Thyroid gland (tissue), 4 donors: ENCODE data around the gene MARK3. TPM values are rescaled to one million over a fixed set of nuclear protein-coding genes. Genes with fewer than 3 reads are reported as not detected.

ENCODE experiments used
- DNase-seq, 2 donors: peaks; one replicate each; pipeline ENCODE4 v3.0.0-alpha.2; 2019
- H3K27ac ChIP-seq, 3 donors: fragments of 200-600 bp; sonication (generic); 1 replicate in 2 of 3; 2 replicates in 1 of 3; pipeline ENCODE4 v1.5.1; 2016 to 2019; ENCODE audit warnings: mild to moderate bottlenecking in 1 of 3, moderate library complexity in 1 of 3
- H3K27me3 ChIP-seq: fragments of 200-600 bp; sonication (generic); one replicate; pipeline ENCODE4 v1.5.1; 2019
- H3K36me3 ChIP-seq, 2 donors: fragments of 200-600 bp; sonication (generic); one replicate each; pipeline ENCODE4 v1.5.1; 2016 to 2019
- H3K4me1 ChIP-seq, 2 donors: fragments of 200-600 bp; sonication (generic); one replicate each; pipeline ENCODE4 v1.5.1; 2017 to 2019
- H3K4me3 ChIP-seq, 3 donors: fragments of 200-600 bp; sonication (generic); replicated peaks in 1 of 3; 1 replicate in 2 of 3; 2 replicates in 1 of 3; pipeline ENCODE4 v1.5.1; 2016; ENCODE audit warnings: mild to moderate bottlenecking in 1 of 3
- H3K9me3 ChIP-seq: fragments of 200-600 bp; sonication (generic); one replicate; pipeline ENCODE4 v1.5.1; 2017
- POLR2A ChIP-seq, 2 donors: fragments of 450-650 bp; IDR thresholded peaks; one replicate each; pipeline ENCODE4 v1.6.1; 2017; ENCODE audit warnings: antibody characterized with exemption in 2 of 2, mild to moderate bottlenecking in 2 of 2, moderate library complexity in 1 of 2
- WGBS, 2 donors: methylation state at CpG; one replicate each; pipeline ENCODE4 v1.1.5; 2017; 5-methylcytosine and 5-hydroxymethylcytosine counted together
- intact Hi-C: fragments of 100-400 bp; cut with DNase I; formaldehyde crosslinking; loops from one replicate; pipeline ENCODE4 v1.15.1; 2023
- total RNA-seq, 4 donors: library from RNA; depleted of rRNA; stranded (reverse); fragments of >200 nt; gene quantifications; one replicate each; pipeline ENCODE4 v1.2.3, GENCODE V29; 2016
- TF ChIP-seq, protein P1 (sequence below), 6 experiments: fragments of 200-600 bp in 3 of 6; fragments of 450-650 bp in 3 of 6; sonication (generic) in 3 of 6; IDR thresholded peaks; one replicate each; pipeline ENCODE4 v1.5.1; 2016 to 2019; ENCODE audit warnings: antibody characterized with exemption in 6 of 6, mild to moderate bottlenecking in 2 of 6, inconsistent platforms in 1 of 6, moderate library complexity in 1 of 6

Gene MARK3
- total RNA-seq, 4 donors from 2014 or later, result 105 to 164 (median 114) TPM

DNA sequence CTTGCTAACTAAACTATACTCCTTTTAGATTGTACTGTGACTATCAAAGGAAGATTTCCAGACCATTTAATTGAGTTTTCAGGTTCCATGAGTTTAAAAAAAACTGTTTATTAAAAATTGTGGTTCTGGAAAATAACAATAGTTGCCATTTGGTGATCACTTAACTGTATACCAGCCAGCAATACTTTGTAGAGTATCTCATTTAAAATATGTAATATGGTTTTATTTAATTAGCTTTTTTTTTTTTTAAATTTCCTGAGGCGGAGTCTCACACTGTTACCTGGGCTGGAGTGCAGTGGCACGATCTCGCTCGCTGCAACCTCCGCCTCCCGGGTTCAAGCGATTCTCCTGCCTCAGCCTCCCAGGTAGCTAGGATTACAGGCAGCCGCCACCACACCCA lies 7.4 kb downstream of the MARK3 start:
- intact Hi-C loops, result no loop called here
- Histone ChIP-seq H3K36me3 (no peaks in the 10 kb centered on the region), H3K27ac (peak overlapping the region in 2 of 3 donors; percentile 49 to 63), H3K9me3 (no peaks in the 10 kb centered on the region), H3K4me3 (no peak overlapping the region), H3K4me1 (peaks cover 67 to 71% of the 10 kb centered on the region in 2 donors), H3K27me3 (no peaks in the 10 kb centered on the region)
- no peak for DNase-seq
- 97 to 98% methylated on average over 8 of the region's 8 CpGs for WGBS, 2 donors
- TF ChIP-seq, protein P1, sequence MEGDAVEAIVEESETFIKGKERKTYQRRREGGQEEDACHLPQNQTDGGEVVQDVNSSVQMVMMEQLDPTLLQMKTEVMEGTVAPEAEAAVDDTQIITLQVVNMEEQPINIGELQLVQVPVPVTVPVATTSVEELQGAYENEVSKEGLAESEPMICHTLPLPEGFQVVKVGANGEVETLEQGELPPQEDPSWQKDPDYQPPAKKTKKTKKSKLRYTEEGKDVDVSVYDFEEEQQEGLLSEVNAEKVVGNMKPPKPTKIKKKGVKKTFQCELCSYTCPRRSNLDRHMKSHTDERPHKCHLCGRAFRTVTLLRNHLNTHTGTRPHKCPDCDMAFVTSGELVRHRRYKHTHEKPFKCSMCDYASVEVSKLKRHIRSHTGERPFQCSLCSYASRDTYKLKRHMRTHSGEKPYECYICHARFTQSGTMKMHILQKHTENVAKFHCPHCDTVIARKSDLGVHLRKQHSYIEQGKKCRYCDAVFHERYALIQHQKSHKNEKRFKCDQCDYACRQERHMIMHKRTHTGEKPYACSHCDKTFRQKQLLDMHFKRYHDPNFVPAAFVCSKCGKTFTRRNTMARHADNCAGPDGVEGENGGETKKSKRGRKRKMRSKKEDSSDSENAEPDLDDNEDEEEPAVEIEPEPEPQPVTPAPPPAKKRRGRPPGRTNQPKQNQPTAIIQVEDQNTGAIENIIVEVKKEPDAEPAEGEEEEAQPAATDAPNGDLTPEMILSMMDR (IDR thresholded peaks at IDR 0.05), result no peak
- no peak for TF ChIP-seq POLR2A (IDR thresholded peaks at IDR 0.05)

DNA sequence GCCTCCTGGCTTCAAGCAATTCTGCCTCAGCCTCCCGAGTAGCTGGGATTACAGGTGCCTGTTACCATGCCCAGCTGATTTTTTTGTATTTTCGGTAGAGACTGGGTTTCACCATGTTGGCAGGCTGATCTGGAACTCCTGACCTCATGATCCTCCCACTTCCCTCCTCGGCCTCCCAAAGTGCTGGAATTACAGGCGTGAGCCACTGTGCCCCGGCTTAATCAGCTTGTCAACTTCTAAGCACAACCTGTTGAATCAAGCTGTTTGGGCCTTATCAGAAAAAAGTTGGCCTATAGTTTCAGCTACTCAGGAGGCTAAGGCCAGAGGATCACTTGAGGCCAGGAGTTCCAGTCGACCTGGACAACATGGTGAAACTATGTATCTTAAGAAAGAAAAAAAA lies 7.9 kb downstream of the MARK3 start:
- Histone ChIP-seq H3K9me3 (no peaks in the 10 kb centered on the region), H3K27ac (peak overlapping the region in 2 of 3 donors; percentile 49 to 63), H3K4me1 (peaks cover 64 to 69% of the 10 kb centered on the region in 2 donors), H3K36me3 (no peaks in the 10 kb centered on the region), H3K4me3 (no peak overlapping the region), H3K27me3 (no peaks in the 10 kb centered on the region)
- intact Hi-C loops, result no loop called here
- DNase-seq, result no peak
- whole genome bisulfite sequencing, 2 donors, result 77 to 81% methylated on average over 6 of the region's 6 CpGs
- TF ChIP-seq, protein P1 (IDR thresholded peaks at IDR 0.05), result no peak
- TF ChIP-seq POLR2A (IDR thresholded peaks at IDR 0.05), result no peak

DNA sequence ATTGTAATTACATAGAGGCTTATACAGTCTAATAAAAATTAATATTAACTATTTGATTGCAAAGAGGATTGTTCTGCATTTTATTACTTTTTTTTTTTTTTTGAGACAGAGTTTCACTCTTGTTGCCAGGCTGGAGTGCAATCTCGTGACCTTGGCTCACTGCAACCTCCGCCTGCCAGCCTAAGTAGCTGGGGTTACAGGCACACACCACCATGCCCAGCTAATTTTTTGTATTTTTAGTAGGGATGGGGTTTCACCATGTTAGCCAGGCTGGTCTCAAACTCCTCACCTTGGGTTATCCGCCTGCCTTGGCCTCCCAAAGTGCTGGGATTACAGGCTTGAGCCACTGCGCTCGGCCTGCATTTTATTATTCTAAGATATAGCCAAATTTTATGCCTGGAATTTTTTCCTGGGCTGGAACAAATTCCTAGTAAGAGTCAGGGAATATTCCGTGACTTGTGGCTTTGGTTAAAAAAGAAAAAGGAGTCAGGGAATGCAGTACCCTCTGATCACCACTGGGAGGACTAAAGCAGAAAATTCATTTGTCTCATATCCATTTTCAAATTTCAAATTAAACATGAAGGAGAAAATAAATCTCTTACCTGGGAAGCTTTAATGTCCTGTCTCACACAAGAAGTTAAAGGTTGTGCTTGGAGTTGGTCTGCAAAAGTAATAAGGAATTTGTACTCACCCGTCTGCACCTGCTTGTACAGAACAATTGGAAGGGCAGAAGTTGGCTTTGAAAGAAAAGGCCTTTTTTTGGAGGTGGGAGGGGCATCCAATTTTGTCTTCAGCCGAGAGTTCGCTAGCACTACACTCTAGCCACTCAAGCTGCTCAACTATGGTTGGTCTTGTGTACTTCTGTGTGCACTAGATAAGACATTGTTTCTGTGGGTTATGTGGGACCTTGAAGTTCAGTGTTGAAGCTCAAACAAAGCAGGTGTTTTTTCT lies 8.7 kb downstream of the MARK3 start:
- Histone ChIP-seq H3K9me3 (no peaks in the 10 kb centered on the region), H3K27ac (peak overlapping the region in 2 of 3 donors; percentile 49 to 63), H3K36me3 (no peaks in the 10 kb centered on the region), H3K4me3 (no peak overlapping the region), H3K4me1 (peaks cover 66 to 67% of the 10 kb centered on the region in 2 donors), H3K27me3 (no peaks in the 10 kb centered on the region)
- TF ChIP-seq POLR2A (IDR thresholded peaks at IDR 0.05), result no peak
- TF ChIP-seq, protein P1 (IDR thresholded peaks at IDR 0.05), result peak; percentile 60 to 90 (median 74)
- peak; percentile 42 to 54 for DNase-seq
- intact Hi-C loops, result no loop called here
- WGBS, 2 donors, result 41 to 42% methylated on average over 9 of the region's 9 CpGs

DNA sequence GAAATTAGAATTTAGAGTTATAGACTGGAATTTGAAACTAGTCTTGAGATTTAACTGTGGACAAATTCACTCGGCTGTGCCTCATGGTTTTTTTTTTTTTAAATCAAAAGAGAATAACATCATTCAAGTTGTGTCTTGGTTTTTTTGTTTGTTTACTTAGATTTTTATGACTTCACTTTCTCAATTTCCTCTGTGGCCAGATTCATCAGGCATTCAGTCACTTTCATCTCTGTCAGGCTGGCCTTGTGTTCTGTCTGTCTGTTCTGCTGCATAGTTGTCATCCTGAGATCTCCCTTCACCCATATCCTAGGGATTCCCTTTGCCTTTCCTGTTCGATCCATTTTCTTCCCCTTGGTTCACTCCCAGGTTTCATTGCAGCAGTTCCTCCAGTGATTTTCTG lies 10.0 kb downstream of the MARK3 start:
- no peak overlapping the region for H3K4me3 ChIP-seq
- 51 to 65% methylated on average over 2 of the region's 2 CpGs for WGBS, 2 donors
- H3K4me1 ChIP-seq, result peaks cover 67 to 72% of the 10 kb centered on the region in 2 donors
- no peak for TF ChIP-seq POLR2A (IDR thresholded peaks at IDR 0.05)
- TF ChIP-seq, protein P1 (IDR thresholded peaks at IDR 0.05), result no peak
- no peak for DNase-seq
- intact Hi-C loops, result no loop called here
- H3K27me3 ChIP-seq, result no peaks in the 10 kb centered on the region
- no peaks in the 10 kb centered on the region for H3K9me3 ChIP-seq
- H3K27ac ChIP-seq, result peak overlapping the region in 2 of 3 donors; percentile 49 to 63
- no peaks in the 10 kb centered on the region for H3K36me3 ChIP-seq

DNA sequence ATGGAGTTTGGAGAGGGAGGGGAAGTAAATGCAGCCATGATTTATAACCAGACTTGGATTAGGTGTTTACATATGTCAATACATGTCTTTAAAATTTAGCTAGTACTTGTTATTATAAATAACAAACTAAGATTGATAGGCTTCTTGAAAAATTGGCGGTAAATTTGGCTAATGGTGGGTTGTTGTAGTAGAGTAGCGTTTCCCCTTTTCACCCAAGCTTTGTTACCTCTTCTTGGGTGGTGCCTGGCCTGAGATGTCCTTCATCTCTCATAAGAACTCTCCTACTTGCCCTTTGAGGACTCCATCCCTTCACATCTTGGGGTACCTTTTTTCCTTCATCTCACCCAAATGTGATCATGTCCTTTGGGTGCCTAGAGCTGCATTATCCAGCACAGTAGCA lies 11.2 kb downstream of the MARK3 start:
- intact Hi-C loops, result no loop called here
- no peaks in the 10 kb centered on the region for H3K9me3 ChIP-seq
- no peak for DNase-seq
- WGBS, 2 donors, result 93 to 95% methylated on average over 2 of the region's 2 CpGs
- peak overlapping the region in 2 of 3 donors; percentile 12 to 15 for H3K27ac ChIP-seq
- TF ChIP-seq, protein P1 (IDR thresholded peaks at IDR 0.05), result no peak
- no peak for TF ChIP-seq POLR2A (IDR thresholded peaks at IDR 0.05)
- H3K4me3 ChIP-seq, result no peak overlapping the region
- peaks cover 65 to 68% of the 10 kb centered on the region in 2 donors for H3K4me1 ChIP-seq
- H3K36me3 ChIP-seq, result no peaks in the 10 kb centered on the region
- H3K27me3 ChIP-seq, result no peaks in the 10 kb centered on the region
